ENCODE measurements around the gene EIF6. TPM values are rescaled to one million over a fixed set of nuclear protein-coding genes. Genes with fewer than 3 reads are reported as not detected.

Gene EIF6
- polyA plus RNA-seq (ENCODE audit: insufficient read length in 12 of 12), result 10 to 100 TPM in 11 of 12 donors, not detected in 1; 54.1 to 88.2 (median 63.3) TPM
- long read RNA-seq, donor 1, transcript EIF6-201 (6 exons, 1,252 nt), result minor isoform, 28 of 164 reads
- long read RNA-seq, donor 1, transcript EIF6-203 (7 exons, 1,289 nt), result major isoform, 58 of 164 reads
- long read RNA-seq, donor 1, transcript EIF6-206 (6 exons, 932 nt), result minor isoform, 8 of 164 reads
- long read RNA-seq, donor 1, partial matches to known transcripts, result 70 of 164 reads
- long read RNA-seq, donor 1, other reads (novel, unspliced or antisense), result 0 of 164 reads
- long read RNA-seq, donor 2, transcript EIF6-201 (6 exons, 1,252 nt), result minor isoform, 7 of 64 reads
- long read RNA-seq, donor 2, transcript EIF6-203 (7 exons, 1,289 nt), result major isoform, 26 of 64 reads
- long read RNA-seq, donor 2, partial matches to known transcripts, result 31 of 64 reads
- long read RNA-seq, donor 2, other reads (novel, unspliced or antisense), result 0 of 64 reads
- long read RNA-seq, donor 3, transcript EIF6-203 (7 exons, 1,289 nt), result major isoform, 13 of 35 reads
- long read RNA-seq, donor 3, partial matches to known transcripts, result 16 of 35 reads
- long read RNA-seq, donor 3, other reads (novel, unspliced or antisense), result 0 of 35 reads
- long read RNA-seq, donor 4, partial matches to known transcripts, result 20 of 27 reads
- long read RNA-seq, donor 4, other reads (novel, unspliced or antisense), result 0 of 27 reads
- long read RNA-seq, donor 5, transcript EIF6-203 (7 exons, 1,289 nt), result major isoform, 38 of 96 reads
- long read RNA-seq, donor 5, transcript EIF6-201 (6 exons, 1,252 nt), result minor isoform, 11 of 96 reads
- long read RNA-seq, donor 5, partial matches to known transcripts, result 43 of 96 reads
- long read RNA-seq, donor 5, other reads (novel, unspliced or antisense), result 0 of 96 reads
- long read RNA-seq, donor 6, transcript EIF6-203 (7 exons, 1,289 nt), result major isoform, 14 of 55 reads
- long read RNA-seq, donor 6, partial matches to known transcripts, result 35 of 55 reads
- long read RNA-seq, donor 6, other reads (novel, unspliced or antisense), result 0 of 55 reads
- long read RNA-seq, donor 7, transcript EIF6-203 (7 exons, 1,289 nt), result major isoform, 10 of 36 reads
- long read RNA-seq, donor 7, partial matches to known transcripts, result 25 of 36 reads
- long read RNA-seq, donor 7, other reads (novel, unspliced or antisense), result 0 of 36 reads
- long read RNA-seq, donor 8, transcript EIF6-203 (7 exons, 1,289 nt), result major isoform, 24 of 63 reads
- long read RNA-seq, donor 8, transcript EIF6-201 (6 exons, 1,252 nt), result minor isoform, 5 of 63 reads
- long read RNA-seq, donor 8, partial matches to known transcripts, result 30 of 63 reads
- long read RNA-seq, donor 8, other reads (novel, unspliced or antisense), result 0 of 63 reads
- long read RNA-seq, donor 9, transcript EIF6-203 (7 exons, 1,289 nt), result major isoform, 15 of 58 reads
- long read RNA-seq, donor 9, transcript EIF6-201 (6 exons, 1,252 nt), result minor isoform, 7 of 58 reads
- long read RNA-seq, donor 9, partial matches to known transcripts, result 34 of 58 reads
- long read RNA-seq, donor 9, other reads (novel, unspliced or antisense), result 0 of 58 reads
- long read RNA-seq, donor 10, transcript EIF6-203 (7 exons, 1,289 nt), result major isoform, 20 of 63 reads
- long read RNA-seq, donor 10, partial matches to known transcripts, result 32 of 63 reads
- long read RNA-seq, donor 10, other reads (novel, unspliced or antisense), result 0 of 63 reads
- long read RNA-seq, donor 11, transcript EIF6-203 (7 exons, 1,289 nt), result major isoform, 26 of 68 reads
- long read RNA-seq, donor 11, partial matches to known transcripts, result 36 of 68 reads
- long read RNA-seq, donor 11, other reads (novel, unspliced or antisense), result 0 of 68 reads

DNA sequence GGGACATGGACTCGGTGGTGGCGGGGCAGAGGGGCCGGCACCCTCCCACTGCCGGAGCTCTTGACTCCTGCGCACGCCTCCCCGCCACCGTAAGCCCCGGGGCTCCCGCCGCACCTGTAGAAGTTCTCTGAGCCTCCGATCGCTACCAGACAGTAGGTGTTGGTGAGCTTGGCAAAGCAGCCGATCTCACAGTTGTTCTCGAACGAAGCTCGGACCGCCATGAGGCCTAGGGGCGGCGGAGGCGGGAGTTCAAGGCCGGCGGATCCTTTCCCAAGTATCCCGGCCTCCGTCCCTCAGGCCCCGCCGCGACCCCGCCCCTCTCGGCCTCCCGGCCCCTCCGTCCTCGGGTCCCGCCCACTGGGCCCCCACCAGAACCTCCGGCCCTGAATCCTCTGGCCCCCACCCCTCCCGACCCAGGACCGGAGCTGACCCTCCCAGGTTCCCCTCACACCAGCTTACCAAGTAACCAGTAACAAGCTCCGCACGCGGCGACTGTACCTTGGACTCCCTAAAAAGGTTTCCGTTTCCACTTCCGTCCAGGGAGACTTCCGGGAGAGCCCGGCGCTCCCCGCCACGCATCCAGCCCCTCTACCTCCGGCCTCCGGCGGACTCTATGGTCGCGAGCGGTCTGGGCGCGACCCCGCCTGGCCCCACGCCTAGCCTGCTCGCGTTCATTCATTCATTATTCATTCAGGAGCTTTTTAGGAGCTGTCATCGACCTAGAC is at the start of gene EIF6:
Gene EIF6, minus strand, starts transcription at position 506 of the 725 bp plus-strand sequence. Its CDS starts 285 bp downstream, at position 221.
- DNase-seq, result peak; percentile 93

DNA sequence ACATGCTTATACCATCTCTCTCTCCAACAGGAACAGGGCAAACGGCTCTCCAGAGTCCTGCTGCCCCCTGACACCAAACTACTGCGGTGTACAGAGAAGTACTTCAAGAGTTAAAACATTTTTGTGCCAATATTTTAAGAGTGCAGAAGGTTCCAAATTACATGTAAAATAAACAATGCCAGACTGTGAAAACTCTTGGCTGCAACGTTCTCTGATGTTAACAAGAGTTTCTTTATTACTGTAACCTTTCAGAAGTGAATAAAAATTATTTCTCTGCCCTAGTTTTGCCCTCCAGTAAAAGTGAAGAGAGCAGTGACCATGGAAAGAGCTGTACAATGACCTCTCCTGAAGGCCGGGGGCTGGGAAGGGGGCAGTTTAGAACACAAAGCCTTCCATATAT is 49.0 kb upstream of the EIF6 start:
- no peak for DNase-seq

DNA sequence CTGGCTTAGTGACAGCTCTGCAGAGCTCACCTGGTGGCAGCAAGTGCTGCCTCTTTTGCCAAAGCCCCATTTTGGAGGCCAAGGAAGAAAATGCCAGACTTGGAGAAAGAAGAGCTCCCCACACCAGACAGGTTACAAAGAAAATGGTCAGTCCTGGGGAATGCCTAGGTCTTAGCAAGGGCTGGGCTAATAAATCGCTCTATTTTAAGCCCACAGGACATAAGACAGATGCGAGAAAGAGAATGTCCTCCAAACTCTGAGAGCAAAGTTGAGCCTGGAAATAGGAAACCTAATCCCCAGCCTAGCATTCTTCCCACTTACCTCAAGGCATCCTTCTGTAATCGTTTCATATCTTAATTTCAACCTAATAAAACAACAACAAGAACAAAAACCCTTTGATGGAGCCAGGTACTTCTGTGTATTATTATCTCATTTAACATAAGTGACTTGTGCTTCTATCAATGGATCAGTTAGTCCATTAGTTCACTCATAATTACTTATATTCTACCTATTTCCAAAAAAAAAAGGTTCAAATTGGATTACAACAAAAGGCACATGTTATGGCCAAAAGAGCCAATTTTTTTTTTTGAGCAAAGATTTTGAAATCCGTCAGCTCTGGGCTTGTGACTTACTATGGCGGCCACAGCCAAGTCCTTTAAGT is 48.1 kb upstream of the EIF6 start:
- no peak for DNase-seq

DNA sequence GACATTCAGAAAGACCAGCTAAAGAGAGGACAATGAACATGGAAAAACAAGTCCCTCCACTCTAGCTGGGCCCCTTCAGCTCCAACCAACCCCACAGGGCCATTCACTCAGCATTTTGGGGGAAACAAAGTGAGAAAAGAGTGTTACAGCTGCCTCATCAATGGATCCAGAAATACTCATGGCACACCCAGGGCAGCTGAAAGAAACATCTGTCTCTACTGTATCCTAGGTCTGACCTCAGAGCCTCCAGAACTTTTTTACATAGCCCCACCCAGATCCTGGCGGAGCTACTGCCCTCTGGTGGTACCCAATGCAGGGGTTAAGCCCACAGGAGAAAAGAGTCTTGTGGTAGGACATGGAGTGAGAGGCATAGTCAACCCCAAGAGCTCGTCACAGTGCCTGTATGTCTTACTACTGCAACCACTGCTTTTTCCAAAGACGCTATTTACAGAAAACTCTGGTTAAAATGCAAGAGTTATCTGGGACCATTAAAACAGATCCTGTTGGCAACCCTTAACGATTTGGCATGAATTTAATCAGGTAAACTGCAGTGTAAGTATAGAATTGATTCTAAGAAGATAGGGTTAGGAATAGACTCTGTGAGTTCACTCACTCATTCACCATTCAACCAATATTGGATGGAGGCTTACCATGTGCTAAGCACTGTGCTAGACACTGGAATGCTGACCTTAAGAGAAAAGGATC is 45.0 kb upstream of the EIF6 start:
- DNase-seq, result no peak

DNA sequence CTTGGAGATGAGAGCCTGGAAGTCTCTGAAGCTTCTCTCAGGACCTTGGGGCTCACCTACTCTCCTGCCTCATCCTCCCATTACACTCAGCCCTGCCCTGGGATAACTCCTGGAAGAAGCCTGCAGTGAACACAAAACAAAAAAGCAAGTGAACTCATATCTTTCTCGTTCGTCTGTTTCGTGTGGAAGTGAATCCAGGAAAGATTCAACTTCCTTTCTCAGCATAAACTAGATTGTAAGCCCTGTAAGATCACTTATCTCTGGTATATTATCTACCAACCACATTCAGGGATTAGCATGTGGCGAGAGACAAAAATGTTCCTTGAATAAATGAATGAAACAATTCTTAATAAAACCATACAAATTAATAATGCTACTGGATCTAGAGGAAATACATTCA is 44.1 kb upstream of the EIF6 start:
- no peak for DNase-seq

DNA sequence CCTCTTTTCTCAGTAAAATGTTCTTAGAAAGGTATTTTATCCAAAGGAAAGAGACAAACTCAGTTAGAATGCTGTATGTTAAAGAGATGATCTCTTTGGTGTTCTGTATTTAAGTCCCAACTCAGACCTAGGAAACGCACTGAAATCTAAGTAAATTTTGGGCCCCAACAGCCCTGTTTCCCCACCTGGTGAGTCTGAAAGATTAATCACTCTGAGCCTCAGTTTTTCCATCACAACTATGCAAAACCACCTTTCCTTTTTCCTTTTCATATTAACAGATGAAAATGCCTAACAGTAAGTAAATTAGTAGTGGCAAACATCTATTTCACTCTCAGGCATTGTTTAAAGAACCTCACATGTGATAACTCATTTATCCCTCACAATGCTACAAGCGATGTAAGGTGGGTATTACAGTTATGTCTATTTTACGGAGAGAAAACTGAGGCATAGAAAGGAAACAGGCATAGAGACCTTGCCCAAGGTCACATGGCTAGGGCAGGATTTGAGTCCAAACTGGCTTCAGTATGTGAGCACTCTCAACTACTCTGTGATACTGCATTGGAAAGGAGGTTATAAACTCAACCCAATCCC is 43.6 kb upstream of the EIF6 start:
- no peak for DNase-seq

DNA sequence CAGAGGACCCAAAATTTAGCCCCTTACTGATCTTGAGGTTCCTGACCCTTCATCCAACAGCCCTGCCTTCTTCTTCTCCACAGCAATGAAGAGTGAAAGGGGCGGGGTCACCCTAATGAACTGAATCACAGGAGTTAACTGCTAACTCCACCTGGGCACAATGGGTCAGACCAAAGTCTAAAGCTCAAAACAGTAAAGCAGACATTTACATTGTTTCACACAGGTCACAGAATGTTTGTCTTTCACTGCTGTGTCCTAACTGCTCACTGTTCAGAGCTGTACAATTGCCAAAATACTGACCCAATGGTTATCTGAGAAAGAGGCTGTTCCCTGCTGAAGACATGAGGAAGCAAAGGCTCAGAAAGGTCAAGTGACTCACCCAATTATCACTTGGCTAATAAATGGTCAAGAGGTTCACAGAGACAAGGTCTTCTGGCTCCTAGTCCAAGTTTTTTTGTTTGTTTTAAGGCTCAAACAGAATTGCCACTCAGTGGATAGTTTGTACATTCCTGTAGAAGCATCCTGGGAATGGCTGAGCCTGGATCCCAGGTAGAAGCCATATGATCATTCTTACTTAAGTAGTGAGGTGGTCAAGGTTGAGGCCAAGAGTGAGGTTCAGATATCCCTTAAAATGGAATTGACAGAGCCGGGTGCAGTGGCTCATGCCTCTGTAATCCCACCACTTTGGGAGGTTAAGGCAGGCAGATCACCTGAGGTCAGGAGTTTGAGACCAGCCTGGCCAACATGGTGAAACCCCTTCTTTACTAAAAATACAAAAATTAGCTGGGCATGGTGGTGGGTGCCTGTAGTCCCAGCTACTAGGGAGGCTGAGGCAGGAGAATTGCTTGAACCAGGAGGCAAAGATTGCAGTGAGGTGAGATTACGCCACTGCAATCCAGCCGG is 42.8 kb upstream of the EIF6 start:
- DNase-seq, result no peak

DNA sequence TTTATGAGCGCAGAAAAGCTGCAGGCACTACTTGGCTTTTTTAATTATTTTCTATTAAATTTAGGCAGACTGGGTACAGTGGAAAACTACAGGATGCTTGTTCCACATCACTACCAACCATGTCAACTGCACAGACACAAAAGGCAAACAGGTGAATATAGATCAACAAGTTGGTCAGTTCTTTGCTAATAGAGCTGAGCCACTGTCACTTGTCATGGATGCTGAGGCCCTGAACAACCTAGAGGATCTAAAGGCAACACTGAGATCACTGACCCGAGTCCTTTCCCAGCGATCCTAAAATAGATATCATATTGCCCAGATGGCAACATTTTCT is 42.1 kb upstream of the EIF6 start:
- DNase-seq, result no peak

DNA sequence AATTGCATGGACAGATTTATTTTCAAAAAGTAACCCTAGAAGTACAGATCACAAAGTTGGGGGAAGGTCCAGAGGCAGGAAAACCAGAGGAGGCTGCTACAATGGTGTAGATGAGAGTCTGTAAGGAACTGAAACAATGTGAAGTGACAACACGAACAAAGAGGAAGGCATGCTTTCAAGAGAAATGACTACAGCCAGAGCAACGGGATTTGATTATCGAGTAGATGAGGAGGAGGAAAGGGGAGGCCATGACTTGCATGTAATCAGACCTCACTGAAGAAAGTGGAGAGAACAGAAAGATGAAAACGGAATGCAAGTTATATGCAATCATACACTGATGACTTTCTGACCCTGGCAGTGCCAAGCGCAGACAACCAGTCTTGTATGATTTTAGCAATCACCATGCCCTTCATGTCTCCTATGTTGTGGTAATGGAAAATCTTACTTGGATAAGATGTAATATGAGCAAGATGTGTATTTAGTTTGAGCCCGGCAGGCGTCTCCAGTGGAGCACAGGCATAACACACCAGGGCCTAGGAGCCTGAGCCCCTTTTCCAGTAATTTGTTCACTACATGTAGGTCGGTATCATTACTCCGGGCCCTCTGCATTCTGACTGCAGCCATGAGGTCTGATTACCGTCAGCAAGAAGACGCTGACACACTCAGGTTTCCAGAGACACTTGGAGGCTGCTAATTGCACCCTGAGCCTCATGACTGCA is 41.6 kb upstream of the EIF6 start:
- no peak for DNase-seq

DNA sequence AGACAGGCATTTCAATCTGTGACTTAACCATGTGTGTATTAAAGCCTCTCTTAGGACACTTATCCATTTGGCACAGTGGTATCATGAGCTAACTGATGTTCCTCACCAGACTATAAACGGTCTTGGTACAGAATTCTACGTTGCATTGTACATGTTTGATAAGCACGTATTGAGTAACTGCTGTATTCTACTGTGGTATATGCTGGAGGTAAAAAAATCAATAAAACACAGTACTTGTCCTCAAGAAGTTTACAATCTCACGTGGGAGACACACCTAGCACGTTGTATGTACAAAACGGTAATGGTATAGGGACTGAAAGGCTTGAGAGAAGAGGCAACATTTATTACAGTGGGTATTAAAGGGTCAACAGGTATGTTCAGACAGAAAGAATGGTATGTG is 40.8 kb upstream of the EIF6 start:
- DNase-seq, result no peak

DNA sequence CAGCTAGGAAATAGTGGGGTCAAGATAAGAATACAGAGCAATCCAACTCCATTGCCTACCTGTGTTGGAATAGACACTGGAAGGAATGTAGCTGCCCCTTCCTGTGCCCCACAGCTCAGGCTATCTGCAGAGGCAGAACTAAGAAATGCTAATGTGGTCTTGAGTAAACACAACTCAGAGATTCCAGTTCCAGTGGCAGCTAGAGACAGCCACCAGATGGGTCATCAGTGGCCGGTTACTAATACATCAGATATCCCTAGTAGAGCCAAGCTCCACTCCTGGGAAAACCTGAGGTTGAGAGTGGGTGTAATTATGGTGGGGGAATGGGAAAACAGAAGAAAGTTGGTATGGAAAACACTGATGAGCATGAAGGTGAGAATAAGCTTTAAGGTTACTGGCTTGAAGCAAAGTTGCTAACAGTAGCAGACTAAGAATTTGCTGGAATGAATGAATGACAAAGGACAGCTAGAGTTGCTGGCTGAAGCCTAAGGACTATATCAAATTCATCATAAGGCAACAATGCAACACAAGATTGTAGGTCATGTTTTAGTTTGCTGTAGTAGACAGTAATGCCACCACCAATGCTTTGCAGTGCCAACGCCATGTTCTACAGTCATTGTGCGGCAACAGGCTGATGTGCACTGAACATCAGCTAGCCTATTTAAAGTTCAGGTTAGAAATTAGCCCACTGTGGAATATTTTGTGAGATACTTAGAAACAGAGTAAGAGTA is 36.0 kb upstream of the EIF6 start:
- no peak for DNase-seq

DNA sequence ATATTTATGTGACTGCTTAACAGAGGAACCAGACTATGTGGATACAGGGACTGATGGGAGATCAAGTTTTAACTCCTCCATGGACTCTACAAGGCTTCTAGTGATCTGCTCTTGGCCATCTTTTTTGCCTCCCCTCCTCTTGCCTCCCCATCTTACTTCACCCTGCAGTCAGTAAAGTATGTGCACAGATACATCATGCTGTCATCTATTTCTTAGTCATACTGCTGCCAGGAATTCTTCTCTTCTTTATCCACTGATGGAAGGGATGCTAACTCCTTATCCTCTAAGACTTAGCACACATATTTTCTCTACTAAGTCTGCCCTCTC is 35.3 kb upstream of the EIF6 start:
- no peak for DNase-seq

DNA sequence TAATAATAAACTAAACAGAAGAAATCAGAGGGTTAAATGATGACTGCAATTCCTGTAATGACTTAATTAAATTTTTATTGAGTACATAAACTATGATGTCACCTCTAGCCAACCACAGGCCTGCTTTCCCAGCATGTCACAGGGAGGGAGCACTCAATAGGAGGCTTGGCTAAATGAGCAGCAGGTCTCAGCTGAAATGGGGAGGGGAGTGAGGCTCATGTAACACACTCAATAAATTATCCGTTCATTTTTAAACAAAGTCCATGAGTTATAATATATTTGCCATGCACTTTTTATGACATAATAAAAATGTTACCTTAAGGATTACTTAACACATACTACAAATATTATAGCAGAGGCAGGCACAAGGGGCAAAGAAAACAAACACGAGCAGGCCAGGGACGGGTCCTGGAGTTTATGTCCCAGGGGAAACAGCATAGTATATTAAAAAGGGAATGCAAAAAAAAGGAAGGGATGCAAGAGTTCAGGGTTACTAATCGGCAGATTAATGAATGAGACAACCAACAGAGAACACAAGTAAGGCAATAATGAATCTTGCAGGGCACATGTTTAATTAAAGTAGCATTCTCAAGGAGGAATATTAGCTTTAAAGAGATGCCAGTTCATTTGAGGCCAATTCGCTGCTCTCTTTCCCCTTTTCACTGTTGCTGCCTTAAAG is 34.8 kb upstream of the EIF6 start:
- no peak for DNase-seq

DNA sequence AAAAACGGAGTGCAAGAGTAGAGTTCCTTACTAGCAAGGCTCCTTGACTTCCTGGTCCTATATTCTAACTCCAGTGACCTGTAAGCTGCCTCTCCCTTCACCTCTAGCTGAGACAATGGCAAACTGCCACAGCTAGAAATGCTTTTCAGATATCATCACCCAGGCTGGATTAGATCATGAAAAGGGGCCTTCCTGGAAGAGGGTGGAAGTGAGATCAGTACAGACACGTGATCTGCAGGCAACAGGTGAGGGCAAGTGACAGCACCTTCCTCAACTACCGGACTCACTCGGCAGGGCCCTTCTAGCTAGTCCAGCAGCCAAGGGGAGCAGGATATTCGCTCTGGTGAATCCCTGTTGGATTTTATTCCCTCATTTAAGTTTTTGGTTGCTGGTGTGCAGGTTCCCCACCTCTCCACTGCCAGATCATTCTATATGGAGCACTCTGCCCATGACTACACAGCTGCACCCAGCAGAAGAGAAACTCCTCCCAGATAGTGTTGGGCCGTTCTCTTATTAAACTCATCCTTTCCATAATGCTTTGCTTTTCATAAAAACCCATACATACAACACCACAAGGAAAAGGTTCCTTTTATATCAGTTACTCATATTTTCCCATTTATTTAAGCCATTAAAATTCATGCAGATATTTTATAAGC is 34.1 kb upstream of the EIF6 start:
- DNase-seq, result no peak

Measured in muscle of arm (tissue), 14 donors.